Measurements from ENCODE around the gene MFN2.
A peak's percentile ranks its signal among the peaks of the same experiment; 100 is the strongest.
"Not testable (repeated sequence)": the region's sequence is repeated elsewhere in the genome, so short reads cannot be mapped to it uniquely, and the experiment has no call there.

Gene MFN2

DNA sequence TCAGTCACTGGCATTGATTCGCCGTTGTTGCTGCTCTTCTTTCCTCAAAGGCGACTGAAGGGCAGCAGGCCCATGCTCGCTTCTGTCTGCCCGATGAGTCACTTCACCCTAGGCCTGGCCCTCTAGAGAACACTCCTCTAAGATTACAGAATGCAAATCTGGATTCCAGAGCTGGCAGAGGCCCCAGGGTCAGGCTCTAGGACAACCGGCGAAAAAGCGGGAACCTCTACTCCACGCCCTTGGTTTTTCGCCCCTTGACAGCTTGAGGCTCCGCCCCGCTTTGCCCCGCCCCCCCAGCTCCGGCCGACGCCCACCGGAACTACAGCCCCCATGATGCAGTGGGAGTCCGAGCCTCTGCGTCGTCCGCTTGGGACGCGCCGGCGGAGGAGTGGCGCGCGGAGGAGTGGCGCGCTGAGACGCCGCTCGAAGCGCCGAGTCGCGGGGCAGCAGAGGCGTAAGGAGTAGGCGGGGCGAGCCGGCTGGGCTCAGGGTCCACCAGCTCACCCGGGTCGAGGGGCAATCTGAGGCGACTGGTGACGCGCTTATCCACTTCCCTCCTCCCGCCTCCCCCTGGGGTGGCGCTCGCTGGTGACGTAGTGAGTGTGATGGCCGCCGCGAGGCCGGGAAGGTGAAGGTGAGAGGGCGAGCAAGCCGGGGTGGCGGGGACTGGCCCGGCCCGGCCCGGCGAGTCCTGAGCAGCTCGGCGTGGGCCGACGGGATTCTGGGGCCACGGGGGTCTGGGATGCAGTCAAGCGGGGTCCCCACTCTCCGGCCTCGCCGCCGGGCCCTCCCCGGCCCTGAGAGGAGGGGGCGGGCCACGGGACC lies at the start of gene MFN2:
Gene MFN2 (plus strand): TSS at position 594 of the 825 bp plus-strand sequence. CDS start 8,725 bp downstream, outside the sequence.
- peak; percentile 95 for DNase-seq

GRCh38 chr1:11930571-11931445 lies 49.4 kb upstream of the MFN2 start:
- no peak for DNase-seq

DNA sequence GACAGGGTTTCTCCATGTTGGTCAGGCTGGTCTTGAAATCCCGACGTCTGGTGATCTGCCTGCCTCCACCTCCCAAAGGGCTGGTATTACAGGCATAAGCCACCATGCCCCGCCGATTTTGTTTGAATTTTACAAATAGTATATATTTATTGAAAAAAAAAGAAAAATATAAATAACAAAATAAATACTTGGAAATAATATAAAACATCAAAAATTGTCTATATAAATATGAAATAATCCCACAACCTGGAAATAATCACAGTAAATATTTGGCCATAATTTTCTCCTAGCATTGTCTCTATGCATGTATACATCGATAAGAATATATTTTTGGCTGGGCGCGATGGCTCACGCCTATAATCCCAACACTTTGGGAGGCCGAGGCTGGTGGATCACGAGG lies 48.4 kb upstream of the MFN2 start:
- no peak for DNase-seq

GRCh38 chr1:11934302-11935056 lies 45.8 kb upstream of the MFN2 start, which contains the start of gene PLOD1:
Gene PLOD1, plus strand, starts transcription at chr1:11934717. Its CDS starts 63 bp downstream, at chr1:11934780.
- DNase-seq: peak; percentile 96

- DNase-seq: no peak
Measured at GRCh38 chr1:11935057-11935412, 45.2 kb upstream of the MFN2 start.

- DNase-seq: not testable (repeated sequence)
Measured at GRCh38 chr1:11935733-11936132, 44.5 kb upstream of the MFN2 start.

DNA sequence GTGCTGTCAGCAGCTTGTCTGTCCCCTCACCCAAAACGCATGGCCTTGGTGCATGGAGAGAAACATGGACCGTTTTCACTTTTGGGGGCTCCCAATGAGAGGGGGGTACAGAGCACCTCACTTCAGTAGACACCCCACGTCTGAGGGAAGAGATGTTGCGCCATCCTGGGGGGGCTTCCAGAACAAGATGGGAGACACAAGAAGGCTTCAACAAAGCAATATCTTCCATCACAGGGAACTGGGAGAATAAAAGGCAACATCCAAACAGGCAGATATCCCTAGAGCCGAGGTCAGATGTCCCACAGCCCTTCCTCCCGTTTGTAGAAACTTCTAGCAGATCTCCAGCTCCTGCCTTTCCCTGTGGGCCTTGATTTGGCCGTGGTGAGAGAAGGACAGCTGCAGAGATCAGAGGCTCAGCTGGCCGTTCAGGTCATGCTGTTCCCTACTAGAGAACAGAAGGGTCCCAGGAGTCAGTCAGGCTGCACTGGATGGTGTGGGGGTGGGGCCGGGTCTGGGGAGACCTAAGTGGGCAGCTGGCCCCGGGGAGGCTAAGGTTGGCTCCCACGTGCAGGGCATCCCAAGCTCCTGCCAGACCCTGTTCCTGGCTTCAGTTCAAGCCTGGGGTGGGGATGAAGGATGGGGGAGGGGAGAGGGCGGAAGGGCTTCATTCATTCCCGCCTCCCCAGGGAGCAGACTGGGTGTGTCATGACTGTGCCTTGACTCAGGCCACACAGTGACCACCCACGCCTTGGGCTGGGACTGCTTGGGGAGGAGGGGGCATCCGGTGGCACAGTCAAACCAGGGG lies 41.3 kb upstream of the MFN2 start:
- no peak for DNase-seq

- DNase-seq: not testable (repeated sequence)
Measured at GRCh38 chr1:11939794-11940193, 40.5 kb upstream of the MFN2 start.

DNA sequence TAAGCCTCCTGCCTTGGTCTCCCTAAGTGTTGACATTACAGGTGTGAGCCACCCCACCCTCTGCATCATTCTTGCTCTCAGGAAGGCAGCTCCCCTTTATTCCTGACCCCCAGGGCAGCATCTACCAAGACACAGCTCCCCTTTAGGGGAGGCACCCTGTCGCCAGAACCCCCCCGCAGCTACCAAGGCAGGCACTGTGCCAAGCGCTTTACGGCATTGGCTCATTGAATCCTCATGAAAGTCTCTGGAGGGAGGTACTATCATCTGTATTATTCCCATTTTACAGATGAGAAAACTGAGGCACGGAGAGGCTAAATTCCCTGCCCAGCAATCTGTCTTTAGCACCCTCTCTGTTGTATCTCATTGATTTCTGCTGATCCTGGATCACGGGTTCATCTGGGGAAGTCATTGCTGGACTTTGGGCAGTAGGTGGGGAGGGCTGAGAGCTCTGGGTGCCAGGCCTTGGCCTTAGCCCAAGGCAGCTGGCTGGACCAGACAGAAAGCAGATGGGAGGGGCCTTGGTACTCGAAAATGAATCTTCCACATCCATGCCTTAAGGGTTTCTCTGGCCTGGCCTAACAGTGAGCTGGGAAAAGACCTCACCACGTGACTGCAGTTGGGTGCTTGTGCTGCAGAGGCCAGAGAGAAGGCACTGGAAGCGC lies 39.9 kb upstream of the MFN2 start:
- DNase-seq: no peak

GRCh38 chr1:11942280-11942679 lies 38.0 kb upstream of the MFN2 start:
- no peak for DNase-seq

DNA sequence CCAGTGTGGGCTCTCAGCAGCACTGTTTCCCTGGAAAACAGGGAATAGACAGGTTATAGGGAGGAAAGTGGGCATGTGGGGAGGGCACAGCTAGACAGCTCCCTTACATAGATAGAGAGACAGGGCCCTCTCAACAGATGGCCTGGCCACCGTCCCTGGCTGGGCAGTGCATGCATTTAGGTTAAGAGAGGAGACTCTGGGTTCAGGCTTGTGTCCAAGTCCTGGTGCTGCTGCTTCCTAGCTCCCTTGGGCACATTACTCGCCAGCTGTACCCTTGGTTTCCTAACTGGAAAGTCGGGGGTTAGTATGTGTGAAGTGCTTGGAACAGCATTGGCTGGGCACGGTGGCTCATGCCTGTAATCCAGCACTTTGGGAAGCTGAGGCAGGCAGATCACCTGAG lies 36.6 kb upstream of the MFN2 start:
- no peak for DNase-seq

DNA sequence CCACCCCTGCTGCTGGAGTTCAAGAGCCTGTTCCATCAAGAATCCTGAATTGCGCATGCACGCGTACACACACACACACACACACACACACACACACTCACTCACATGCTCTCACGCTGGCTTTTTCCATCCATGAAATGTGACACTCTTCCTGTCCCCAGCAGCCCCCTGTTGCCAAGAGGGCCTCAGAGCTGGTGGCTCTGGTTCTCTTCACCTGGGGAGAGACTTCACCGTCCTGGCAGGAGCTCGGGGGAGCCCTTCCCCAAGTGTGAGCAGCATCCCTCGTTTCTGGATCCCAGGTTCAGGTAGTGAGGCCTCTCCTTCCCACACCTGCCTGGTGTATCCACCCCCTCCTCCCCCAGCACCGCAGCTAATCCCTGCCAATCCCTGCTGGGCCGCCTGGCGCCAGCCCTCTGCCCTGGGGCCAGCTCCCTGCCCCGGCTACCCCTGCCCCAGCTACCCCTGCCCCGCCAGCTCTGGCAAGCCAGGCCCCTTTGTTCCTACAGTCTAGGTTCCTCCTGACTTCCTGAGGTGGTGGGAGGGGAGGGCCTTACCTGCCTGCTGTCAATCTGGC lies 35.8 kb upstream of the MFN2 start:
- no peak for DNase-seq

DNA sequence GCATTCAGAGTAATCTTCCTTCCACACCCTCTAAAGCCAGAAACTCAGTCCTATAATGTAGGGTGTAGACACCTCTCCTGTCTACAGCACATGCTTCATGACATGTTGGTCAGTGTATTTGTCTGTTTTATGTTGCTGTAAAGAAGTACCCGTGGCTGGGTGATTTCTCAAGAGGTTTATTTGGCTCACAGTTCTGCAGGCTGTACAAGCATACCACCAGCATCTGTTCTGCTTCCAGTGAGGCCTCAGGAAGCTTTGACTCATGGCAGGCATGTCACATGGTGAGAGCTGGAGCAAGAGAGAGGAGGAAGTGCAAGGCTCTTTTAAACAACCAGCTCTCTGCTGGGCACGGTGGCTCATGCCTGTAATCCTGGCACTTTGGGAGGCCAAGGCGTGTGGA lies 33.6 kb upstream of the MFN2 start:
- no peak for DNase-seq

DNA sequence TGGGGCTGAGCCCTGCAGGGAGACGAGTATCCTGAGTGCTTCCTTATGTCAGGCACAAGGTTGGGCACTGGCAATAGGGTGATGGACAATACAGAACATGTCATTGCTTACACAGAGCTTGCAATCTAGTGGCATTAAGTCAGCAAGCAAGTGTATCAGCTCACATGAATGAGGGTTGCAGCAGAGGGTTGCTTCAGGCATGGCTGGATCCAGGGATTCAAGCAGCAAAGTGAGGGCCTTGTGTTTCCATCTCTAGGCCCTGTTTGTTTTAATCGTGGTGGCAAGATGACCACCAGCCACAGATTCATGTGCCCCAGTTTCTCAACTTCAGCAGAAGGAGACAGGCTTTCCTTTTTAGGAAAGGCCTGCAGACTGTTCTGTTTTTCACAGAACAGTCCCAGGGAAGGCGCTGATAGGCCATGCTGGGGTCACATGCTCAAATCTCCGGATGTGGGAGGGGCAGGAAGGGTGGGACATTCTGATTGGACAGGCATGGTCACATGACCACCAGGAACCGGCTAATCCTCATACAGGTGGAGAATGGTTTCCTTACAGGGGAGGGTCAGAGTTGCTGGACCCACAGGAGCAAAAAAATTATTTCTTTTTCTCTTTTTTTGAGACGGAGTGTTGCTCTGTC lies 31.3 kb upstream of the MFN2 start:
- DNase-seq: no peak

- DNase-seq: no peak
Measured at GRCh38 chr1:11951901-11952300, 28.3 kb upstream of the MFN2 start.

DNA sequence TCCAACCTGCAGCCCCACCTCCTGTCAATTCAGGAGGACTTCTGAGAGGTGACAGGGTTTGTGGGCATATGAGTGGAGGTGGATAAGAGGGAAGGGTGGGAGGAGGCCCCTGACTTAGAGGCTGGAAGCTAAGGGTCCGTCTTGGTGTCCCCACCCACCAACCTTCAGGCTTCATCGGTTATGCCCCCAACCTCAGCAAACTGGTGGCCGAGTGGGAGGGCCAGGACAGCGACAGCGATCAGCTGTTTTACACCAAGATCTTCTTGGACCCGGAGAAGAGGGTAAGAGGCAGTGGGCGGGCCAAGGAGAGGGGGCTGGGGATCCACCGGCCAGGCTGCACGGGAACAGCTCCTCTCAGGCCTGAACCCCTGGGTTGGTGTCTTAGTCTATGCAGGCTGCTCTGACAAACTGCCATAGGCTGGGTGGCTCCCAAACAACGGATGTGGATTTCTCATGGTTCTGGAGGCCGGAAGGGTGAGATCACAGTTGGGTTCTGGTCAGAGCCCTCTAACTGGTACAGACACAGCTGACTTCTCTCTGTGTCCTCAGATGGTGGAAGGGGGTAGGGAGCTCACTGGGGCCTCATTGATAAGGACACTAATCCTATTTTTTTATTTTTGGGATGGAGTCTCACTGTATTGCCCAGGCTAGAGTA lies 27.7 kb upstream of the MFN2 start:
- no peak for DNase-seq

DNA sequence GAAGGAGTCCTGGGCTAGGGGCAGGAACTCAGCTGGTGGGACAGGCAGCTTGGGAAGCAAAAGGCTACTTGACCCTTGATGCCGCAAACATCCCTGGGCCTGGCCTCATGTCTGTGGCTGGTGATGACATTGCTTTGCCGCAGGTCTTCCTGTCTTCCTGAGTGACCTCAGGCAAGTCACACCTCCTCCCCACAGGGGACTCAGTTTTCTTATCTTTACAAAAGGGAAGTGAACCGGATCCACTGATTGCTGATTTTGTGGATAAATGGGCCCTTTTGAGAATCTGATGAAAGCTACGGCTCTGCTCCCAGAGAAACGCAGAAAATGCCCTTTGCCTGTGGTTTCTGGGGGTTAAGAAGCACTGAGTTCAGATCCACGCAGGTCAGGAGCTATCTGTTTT lies 25.0 kb upstream of the MFN2 start:
- no peak for DNase-seq

- DNase-seq: no peak
Measured at GRCh38 chr1:11957398-11957797, 22.8 kb upstream of the MFN2 start.

GRCh38 chr1:11957897-11958296 lies 22.3 kb upstream of the MFN2 start:
- DNase-seq: no peak

DNA sequence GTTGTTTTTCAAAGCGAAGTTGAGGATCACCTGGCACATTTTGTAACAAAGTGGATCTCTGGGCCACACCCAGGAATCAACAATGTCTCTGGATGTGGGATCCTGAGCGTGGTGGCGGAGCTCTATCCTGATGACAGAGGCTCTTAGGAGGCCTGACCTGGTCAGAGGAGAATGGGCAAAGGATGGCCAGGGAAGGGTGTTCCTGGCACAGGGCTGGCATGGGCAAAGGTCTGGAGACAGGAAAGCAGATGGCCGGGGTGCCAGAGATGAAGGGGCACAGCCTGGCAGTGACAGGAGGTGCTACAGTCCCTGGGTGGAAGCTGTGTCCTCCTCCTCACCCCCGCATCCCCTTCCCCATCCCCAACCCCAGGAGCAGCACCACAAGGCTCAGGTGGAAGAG lies 20.0 kb upstream of the MFN2 start:
- no peak for DNase-seq

All from activated CD8-positive, alpha-beta memory T cell treated with anti-CD3 and anti-CD28 coated beads for 24 hours (primary cell).